HG03060 (cell line): ENCODE data around the gene C3orf85.
"Not testable (repeated sequence)": the region's sequence is repeated elsewhere in the genome, so short reads cannot be mapped to it uniquely, and the experiment has no call there.

Source experiments
- ATAC-seq: cut with Tn5 transposase; IDR thresholded peaks from one replicate; pipeline ENCODE4 v1.9.1; 2021; ENCODE audit warnings: low read depth, moderate number of reproducible peaks; ENCODE audit not compliant: unreplicated experiment

The C3orf85 gene

DNA sequence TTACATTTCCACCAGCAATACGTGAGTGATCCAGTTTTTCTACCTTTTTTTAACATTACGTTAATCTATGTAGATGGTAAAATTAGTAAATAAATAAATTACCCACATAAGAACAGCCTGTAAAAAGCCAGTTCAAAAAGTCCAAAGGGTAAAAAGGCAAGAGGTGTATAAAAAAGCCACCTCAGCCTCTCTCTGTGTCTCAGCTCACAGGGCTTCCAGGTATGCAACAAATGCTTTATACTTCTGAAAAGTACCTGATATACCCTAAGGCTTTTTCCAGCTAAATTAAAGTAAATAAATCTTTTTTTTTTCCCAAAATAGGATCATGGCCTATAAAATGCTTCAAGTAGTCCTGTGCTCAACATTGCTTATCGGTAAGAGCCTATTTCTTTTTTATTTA is at the start of gene C3orf85:
Gene C3orf85, plus strand, starts transcription at position 197 of the 400 bp plus-strand sequence. Its CDS starts 129 bp downstream, at position 326.
- no peak for ATAC-seq

DNA sequence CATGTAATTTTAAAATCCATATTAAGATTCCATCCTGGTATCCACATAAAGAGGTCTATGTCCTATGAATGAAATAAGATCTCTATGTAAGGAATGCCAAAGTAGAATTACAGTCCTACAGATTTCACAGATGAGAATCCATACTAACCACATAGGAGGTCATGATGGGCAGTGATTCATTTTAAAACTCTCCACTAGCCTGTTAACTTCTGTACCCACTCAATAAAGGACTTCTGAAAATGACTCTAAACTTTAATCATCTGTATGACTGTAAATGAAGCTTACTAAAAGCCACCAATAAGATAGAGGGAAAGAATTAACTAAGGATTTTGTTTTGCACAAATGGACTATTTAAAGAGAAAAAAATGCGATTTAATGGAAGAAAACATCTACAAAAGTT is 47.3 kb upstream of the C3orf85 start:
- no peak for ATAC-seq

- ATAC-seq, result no peak
Observed at GRCh38 chr3:109091846-109092245, 44.7 kb upstream of the C3orf85 start.

- no peak for ATAC-seq
Observed at GRCh38 chr3:109093561-109093960, 43.0 kb upstream of the C3orf85 start.

DNA sequence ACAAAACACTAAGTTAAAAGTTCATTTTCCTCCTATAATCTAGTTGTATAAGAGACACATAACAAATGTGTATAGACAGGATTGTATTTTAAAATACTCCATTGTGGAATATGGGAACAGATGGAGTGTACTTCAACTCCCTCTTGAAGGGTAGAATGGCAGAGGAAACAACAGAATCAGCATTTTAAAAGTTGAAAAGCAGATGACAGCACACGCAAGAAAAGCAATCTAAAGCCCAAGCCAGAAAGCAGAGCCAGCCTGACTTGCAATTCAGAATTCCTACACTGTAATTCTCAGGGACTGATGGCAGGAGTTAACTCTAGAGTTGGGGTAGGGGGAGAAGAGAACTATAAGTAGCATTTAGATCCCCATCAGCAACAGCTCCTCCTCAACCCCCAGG is 41.4 kb upstream of the C3orf85 start:
- ATAC-seq, result no peak

- ATAC-seq, result no peak
Observed at GRCh38 chr3:109098079-109098644, 38.4 kb upstream of the C3orf85 start.

GRCh38 chr3:109109574-109109973 is 26.9 kb upstream of the C3orf85 start:
- ATAC-seq, result no peak

- ATAC-seq, result no peak
Observed at GRCh38 chr3:109112946-109113760, 23.4 kb upstream of the C3orf85 start.

- ATAC-seq, result no peak
Observed at GRCh38 chr3:109114746-109115145, 21.8 kb upstream of the C3orf85 start.

DNA sequence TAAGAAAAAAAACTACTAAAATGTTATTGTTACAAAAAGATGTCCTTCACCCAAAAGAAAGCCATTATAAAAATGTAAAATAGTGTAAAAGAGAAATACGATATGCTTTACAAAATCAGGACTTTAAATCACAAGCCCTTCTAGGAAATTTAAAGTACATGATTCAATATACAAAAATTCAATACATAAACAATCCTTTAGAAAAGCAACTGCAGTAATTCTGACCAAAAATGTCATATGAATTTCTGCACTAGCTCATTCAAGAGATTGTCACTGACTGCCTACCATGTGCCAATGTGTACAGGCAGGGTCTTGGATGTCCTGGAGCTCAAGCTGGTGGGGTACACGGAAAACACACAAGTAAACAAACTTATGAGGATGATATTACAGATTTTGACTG is 21.1 kb upstream of the C3orf85 start:
- no peak for ATAC-seq

- ATAC-seq, result no peak
Observed at GRCh38 chr3:109116031-109116430, 20.5 kb upstream of the C3orf85 start.

DNA sequence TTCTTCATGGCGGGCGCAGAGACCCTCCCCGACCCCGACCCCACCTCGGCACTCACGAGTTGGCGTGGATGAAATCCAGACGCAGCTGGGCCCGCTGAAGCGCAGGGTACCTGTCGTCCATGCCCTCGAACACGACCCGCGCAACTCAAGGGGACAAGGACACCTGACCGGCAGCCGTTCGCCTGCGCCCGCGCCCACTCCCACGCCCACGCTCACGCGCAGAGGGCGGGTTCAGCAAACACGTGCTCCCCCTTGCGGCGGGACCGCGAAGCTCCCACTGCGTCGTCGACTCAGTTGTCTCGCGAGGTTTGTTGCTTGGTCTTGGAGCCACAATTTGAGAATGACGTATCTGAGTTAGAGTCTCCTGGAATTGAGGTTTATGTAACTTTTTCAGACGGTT is 18.6 kb upstream of the C3orf85 start, which contains the start of gene MORC1:
Gene MORC1, minus strand, starts transcription at position 196 of the 400 bp plus-strand sequence. Its CDS starts 75 bp downstream, at position 121.
- ATAC-seq, result no peak

GRCh38 chr3:109118584-109118983 is 17.9 kb upstream of the C3orf85 start:
- no peak for ATAC-seq

DNA sequence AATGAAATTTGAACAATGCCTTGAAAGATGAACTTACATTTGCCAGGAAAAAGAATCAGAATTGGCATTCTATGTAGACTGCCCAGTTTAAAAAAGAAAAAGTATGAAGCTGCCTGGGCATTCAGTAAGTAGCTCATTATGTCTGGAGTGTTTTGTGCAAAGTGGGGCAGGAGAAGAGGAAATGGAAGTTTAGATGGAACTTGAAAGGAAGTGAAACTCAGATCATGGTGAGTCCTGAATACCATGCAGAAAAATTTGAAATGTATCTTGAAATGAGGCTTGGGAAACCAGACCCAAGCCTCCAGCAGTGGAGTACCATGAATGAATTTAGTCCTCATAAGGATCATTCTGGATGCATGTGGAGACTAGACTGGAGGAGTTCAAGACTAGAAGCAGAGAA is 13.8 kb upstream of the C3orf85 start:
- no peak for ATAC-seq

DNA sequence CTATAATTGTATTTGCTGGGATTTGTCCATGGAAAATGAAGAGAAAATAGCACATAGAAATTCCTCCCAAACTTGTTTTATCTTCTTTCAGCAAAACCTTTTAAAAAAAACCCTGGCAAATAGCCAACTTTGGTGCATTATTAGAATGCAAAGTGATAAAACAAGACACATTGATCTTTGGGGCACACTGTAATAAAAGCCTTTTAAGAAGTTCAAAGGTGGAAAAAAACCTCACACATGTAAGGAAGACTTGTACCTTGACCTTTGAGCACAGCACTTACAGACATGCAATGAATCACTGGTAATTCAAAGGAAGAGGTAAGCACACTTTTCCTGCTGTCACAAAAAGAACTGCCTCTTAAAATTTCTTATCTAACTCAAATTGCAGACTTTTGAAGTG is 10.6 kb upstream of the C3orf85 start:
- ATAC-seq, result no peak

DNA sequence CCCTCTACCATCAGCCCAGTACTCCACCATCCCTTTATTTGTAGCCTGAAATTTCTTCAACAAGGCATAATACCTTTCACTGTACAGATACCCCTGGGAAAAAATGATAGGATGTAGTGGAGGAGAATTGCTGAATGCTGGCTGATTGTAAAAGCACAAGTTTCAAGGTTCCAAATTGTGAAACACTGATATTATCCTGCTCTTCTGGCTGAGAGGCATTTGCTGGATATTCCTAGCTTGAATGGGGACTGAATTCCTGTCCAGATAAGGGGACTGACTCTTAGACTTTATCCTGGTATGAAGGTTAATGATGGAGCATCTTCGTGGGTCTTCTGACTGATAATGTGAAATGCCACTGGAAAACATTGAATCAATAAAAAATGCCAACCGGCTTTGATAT is 9.0 kb upstream of the C3orf85 start:
- no peak for ATAC-seq

DNA sequence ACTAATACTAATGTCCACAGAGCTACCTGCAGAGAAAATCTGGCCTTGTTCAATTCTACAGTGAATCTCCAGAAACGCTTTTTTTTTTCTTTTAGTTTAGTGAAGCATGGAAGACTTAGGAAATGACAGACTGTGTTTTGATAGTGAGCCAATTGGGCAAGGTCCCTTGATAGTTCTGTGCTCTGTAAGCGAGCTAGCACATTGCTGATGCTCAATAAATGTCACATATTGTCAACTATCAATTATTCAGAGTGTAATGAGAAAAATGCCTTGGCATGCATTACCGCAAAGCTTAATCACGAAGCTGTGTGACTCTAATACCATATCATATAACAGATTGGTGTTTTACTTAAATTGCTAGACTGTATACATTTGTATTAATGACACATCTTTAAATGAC is 5.2 kb upstream of the C3orf85 start:
- no peak for ATAC-seq

DNA sequence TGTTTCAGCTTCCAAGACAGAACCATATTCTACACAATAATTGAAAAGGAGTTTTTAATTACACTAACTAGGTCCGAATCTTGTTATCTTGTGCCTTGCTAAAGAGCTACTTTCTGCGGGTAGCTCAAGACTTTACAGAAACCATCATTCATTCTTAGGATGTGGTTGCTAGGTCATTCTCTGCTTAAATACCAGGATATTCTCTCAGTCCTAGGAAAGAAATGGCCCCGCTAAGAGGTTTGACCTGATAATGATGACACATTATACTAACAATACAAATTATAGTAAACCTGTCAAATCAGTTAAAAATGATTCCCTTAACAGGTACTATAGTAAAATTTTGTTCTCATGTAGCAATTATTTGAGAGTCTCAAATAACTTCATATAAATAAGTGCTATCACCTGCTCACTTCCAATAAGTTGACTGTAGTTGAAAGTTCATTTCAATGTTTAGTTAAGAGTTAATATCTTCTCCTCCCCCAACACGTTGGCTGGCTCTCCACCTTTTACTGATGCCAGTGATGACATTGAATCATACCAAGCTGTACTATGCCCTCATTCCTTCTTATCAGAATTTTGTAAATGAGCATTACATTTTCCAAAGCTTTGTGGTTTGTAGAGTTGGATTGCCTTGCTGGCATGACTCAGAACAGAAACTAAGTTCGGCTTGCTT is 3.6 kb upstream of the C3orf85 start:
- no peak for ATAC-seq

DNA sequence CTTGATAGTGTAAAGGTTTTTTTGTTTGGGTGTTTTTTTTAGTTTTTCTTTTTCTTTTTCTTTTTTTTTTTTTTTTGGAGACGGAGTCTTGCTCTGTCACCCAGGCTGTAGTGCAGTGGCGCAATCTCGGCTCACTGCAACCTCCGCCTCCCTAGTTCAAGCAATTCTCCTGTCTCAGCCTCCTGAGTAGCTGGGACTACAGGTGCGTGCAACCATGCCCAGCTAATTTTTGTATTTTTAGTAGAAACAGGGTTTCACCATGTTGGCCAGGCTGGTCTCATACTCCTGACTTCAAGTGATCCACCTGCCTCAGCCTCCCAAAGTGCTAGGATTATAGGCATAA is 3.1 kb upstream of the C3orf85 start:
- not testable (repeated sequence) for ATAC-seq

DNA sequence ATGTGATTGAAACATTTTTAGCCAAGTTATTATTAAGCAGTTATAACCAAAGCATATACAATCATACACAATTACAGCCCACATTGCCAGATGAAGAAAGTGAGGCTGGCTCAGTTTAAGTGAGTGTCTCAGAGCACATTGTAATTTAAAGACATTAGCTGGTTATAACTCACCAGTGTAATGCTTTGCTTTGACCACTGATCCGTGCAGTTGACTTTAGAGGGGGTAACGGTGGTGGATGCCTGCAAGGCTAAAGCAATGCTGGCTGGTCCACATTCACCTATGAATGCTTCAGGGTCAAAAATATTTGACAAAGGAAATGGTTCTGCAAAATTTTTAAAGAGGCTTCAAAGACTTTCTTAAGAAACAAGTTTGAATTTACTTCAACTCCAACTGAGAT is 1.2 kb downstream of the C3orf85 start:
- no peak for ATAC-seq

DNA sequence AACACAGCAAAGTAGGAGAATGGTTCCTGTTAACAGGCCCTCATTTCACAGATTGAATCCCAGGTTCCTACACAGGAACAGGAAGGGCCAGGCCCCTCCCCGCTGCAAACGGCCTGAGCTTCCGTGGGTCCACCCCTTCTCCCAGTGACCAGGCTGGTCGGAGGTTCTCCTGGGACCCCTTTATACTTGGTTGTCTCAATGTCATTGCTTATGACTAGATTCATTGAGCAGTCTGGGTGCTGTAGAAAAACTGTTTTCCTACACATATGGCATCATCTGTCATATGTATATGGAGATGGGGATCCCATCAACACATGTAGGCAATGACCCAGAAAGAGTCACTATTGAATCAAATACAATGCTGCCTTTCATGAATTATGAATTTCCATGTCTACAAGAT is 3.8 kb downstream of the C3orf85 start:
- no peak for ATAC-seq

GRCh38 chr3:109143646-109144045 is 7.1 kb downstream of the C3orf85 start:
- ATAC-seq, result no peak
